ENCODE measurements around the gene TXNRD2. TPM values are rescaled to one million over a fixed set of nuclear protein-coding genes. Genes with fewer than 3 reads are reported as not detected.

Gene TXNRD2
- total RNA-seq, 1 experiment from 2014 or later: 22.9 TPM

GRCh38 chr22:19871845-19872778 is 69.5 kb downstream of the TXNRD2 start:
- no peaks in the 10 kb centered on the region for H3K27me3 Mint-ChIP-seq (ENCODE audit: low read depth)
- H4K20me1 ChIP-seq (ENCODE audit: control insufficient read depth, insufficient read depth, insufficient read length): no peaks in the 10 kb centered on the region
- DNase-seq: no peak

More at GRCh38 chr22:19871845-19872778, 69.5 kb downstream of the TXNRD2 start:
- Mint-ChIP-seq H3K4me1 (peaks cover 17 to 22% of the 10 kb centered on the region in 2 experiments), H3K27ac (no peak overlapping the region), H3K9me3 (no peaks in the 10 kb centered on the region), H3K36me3 (ENCODE audit: insufficient read depth in 1 of 3, low read depth in 3 of 3) (no peaks in the 10 kb centered on the region), H3K4me3 (no peak overlapping the region)
- Histone ChIP-seq H3K79me1 (ENCODE audit: insufficient read depth, low read depth, low read length, poor library complexity, severe bottlenecking) (no peaks in the 10 kb centered on the region), H2AK5ac (ENCODE audit: insufficient read length, low read length) (no peak overlapping the region), H3K9me3 (ENCODE audit: control insufficient read depth, low read depth, low read length) (no peaks in the 10 kb centered on the region), H3K14ac (ENCODE audit: insufficient read depth, low read length) (no peak overlapping the region; the same call in 1 of the 2 replicates), H3K79me2 (ENCODE audit: insufficient read depth, low read length) (no peaks in the 10 kb centered on the region), H2BK20ac (ENCODE audit: low read depth, low read length, poor library complexity, severe bottlenecking) (no peak overlapping the region), H3K4me2 (ENCODE audit: insufficient read depth, insufficient read length, low read length) (no peak overlapping the region), H3K4me1 (ENCODE audit: insufficient read depth, low read length) (no peaks in the 10 kb centered on the region; the same call in 1 of the 2 replicates), H2BK5ac (ENCODE audit: insufficient read length, low read length) (no peak overlapping the region), H2BK12ac (ENCODE audit: insufficient read length, low read depth, low read length) (no peak overlapping the region), H3K9ac (ENCODE audit: extremely low read depth, insufficient read length, low read length) (no peak overlapping the region), H3K23ac (ENCODE audit: insufficient read length, low read depth, low read length) (no peak overlapping the region), H2BK15ac (ENCODE audit: low read depth, low read length) (no peak overlapping the region), H2BK120ac (ENCODE audit: low read depth, low read length, poor library complexity, severe bottlenecking) (no peak overlapping the region), H4K8ac (replicated peaks; ENCODE audit: insufficient read length, low read depth, low read length) (no peak overlapping the region), H3K27ac (ENCODE audit: insufficient read length, low read depth, low read length) (no peak overlapping the region), H3K18ac (ENCODE audit: insufficient read length, low read depth, low read length) (no peak overlapping the region), H4K91ac (ENCODE audit: insufficient read length, low read depth, low read length) (no peak overlapping the region), H3K56ac (ENCODE audit: insufficient read length, low read depth, low read length) (no peak overlapping the region), H3K27me3 (ENCODE audit: insufficient read depth, low read length) (no peaks in the 10 kb centered on the region), H3T11ph (ENCODE audit: low read length) (no peak overlapping the region), H3K4ac (ENCODE audit: low read depth, low read length) (no peak overlapping the region), H3K23me2 (ENCODE audit: insufficient read length, low read depth, low read length, poor library complexity, severe bottlenecking) (no peaks in the 10 kb centered on the region), H2AFZ (ENCODE audit: low read length) (no peak overlapping the region), H4K5ac (ENCODE audit: insufficient read length, low read depth, low read length) (no peak overlapping the region)
- WGBS (ENCODE audit: extremely low coverage, insufficient read length, low lambda C conversion rate): no CpG with 5 or more reads among the region's 16 CpGs
- no peak for TF ChIP-seq CTCF (conservative IDR thresholded peaks at IDR 0.05)
